HepG2 (cell line): ENCODE measurements around the gene AKR1C2. TPM values are rescaled to one million over a fixed set of nuclear protein-coding genes. Genes with fewer than 3 reads are reported as not detected.

Experiments
- ARNT2 ChIP-seq: sonication (generic); formaldehyde crosslinking; IDR thresholded peaks from 2 replicates; pipeline ENCODE4 v1.8.0; 2022; ENCODE audit warnings: mild to moderate bottlenecking, low read depth, missing genetic modification reagents, moderate library complexity
- ATF4 ChIP-seq, 2 experiments: fragments of 450-650 bp in 1 of 2; sonication (generic) in 1 of 2; formaldehyde crosslinking; IDR thresholded peaks; 2 replicates each; pipeline versions ENCODE4 v1.5.0 to v1.8.0; 2020 to 2022; ENCODE audit warnings: mild to moderate bottlenecking in 1 of 2, missing genetic modification reagents in 1 of 2
- ATF6 ChIP-seq: sonication (generic); formaldehyde crosslinking; conservative IDR thresholded peaks from 2 replicates; pipeline ENCODE4 v1.4.0; 2020; ENCODE audit warnings: missing genetic modification reagents
- HHEX ChIP-seq: IDR thresholded peaks from 2 replicates; pipeline ENCODE4 v1.6.1; 2016; ENCODE audit warnings: control low read depth
- HNRNPUL1 ChIP-seq: fragments of 200-400 bp; formaldehyde crosslinking; IDR thresholded peaks from 2 replicates; pipeline ENCODE4 v1.6.1; 2017; ENCODE audit warnings: low read depth, mild to moderate bottlenecking, low read length, moderate library complexity
- KDM5A ChIP-seq: fragments of 200-600 bp; sonication (generic); IDR thresholded peaks from 2 replicates; pipeline ENCODE4 v1.7.0; 2018; ENCODE audit warnings: antibody characterized with exemption, mild to moderate bottlenecking, low read length, borderline replicate concordance
- MIER2 ChIP-seq: IDR thresholded peaks from 2 replicates; pipeline ENCODE4 v1.6.1; 2016; ENCODE audit warnings: missing biosample characterization, missing genetic modification reagents
- NFKBIZ ChIP-seq: IDR thresholded peaks from 2 replicates; pipeline ENCODE4 v1.6.1; 2018; ENCODE audit warnings: missing genetic modification reagents, missing compliant biosample characterization
- SMARCC2 ChIP-seq: fragments of 450-650 bp; IDR thresholded peaks from 2 replicates; pipeline ENCODE4 v1.6.1; 2017; ENCODE audit warnings: antibody characterized with exemption, mild to moderate bottlenecking
- SRSF9 ChIP-seq: fragments of 200-400 bp; formaldehyde crosslinking; IDR thresholded peaks from 2 replicates; pipeline ENCODE4 v1.6.1; 2018; ENCODE audit warnings: borderline replicate concordance, mild to moderate bottlenecking, low read depth, low read length; ENCODE audit not compliant: insufficient read depth, poor library complexity, severe bottlenecking
- SRY ChIP-seq: sonication (generic); formaldehyde crosslinking; IDR thresholded peaks from 2 replicates; pipeline ENCODE4 v1.8.0; 2022; ENCODE audit warnings: mild to moderate bottlenecking, missing genetic modification reagents
- THAP8 ChIP-seq: sonication (generic); formaldehyde crosslinking; IDR thresholded peaks from 2 replicates; pipeline ENCODE4 v1.5.1; 2020; ENCODE audit warnings: missing genetic modification reagents, mild to moderate bottlenecking, borderline replicate concordance
- THRA ChIP-seq: sonication (generic); formaldehyde crosslinking; IDR thresholded peaks from 2 replicates; pipeline ENCODE4 v1.4.0; 2020; ENCODE audit warnings: missing genetic modification reagents, borderline replicate concordance
- TRAFD1 ChIP-seq: sonication (generic); formaldehyde crosslinking; IDR thresholded peaks from 2 replicates; pipeline ENCODE4 v1.5.1; 2020; ENCODE audit warnings: missing genetic modification reagents, mild to moderate bottlenecking, borderline replicate concordance
- ZC3H4 ChIP-seq: sonication (generic); formaldehyde crosslinking; IDR thresholded peaks from 2 replicates; pipeline ENCODE4 v1.4.0; 2020; ENCODE audit warnings: missing genetic modification reagents, borderline replicate concordance
- ZNF629 ChIP-seq: sonication (generic); formaldehyde crosslinking; conservative IDR thresholded peaks from 2 replicates; pipeline ENCODE4 v1.5.0; 2020; ENCODE audit warnings: missing genetic modification reagents
- ZNF691 ChIP-seq: sonication (generic); formaldehyde crosslinking; IDR thresholded peaks from 2 replicates; pipeline ENCODE4 v1.4.0; 2020; ENCODE audit warnings: missing genetic modification reagents, low read depth, mild to moderate bottlenecking, borderline replicate concordance
- ZNF704 ChIP-seq: sonication (generic); formaldehyde crosslinking; IDR thresholded peaks from 2 replicates; pipeline ENCODE4 v1.8.1; 2023; ENCODE audit warnings: mild to moderate bottlenecking, inconsistent platforms, moderate library complexity, missing genetic modification reagents, borderline replicate concordance
- polyA plus RNA-seq, 8 experiments: library from polyadenylated mRNA; depleted of rRNA in 3 of 8; stranded (reverse) in 7 of 8; unstranded in 1 of 8; fragments of >200 nt; fragmentation: Illumina TruSeq in 4 of 8; extraction: Trizol in 4 of 8; gene quantifications; 2 replicates each; pipeline versions ENCODE4 v1.2.1 to v1.2.3, GENCODE V29; 2011 to 2016; ENCODE audit warnings: low read depth in 4 of 8, missing spikeins in 1 of 8, mixed read lengths in 1 of 8; ENCODE audit not compliant: insufficient read depth in 1 of 8
- total RNA-seq, 5 experiments: library from RNA; depleted of rRNA; stranded (reverse); fragments of >200 nt; fragmentation: Illumina TruSeq; extraction: Trizol; gene quantifications; 2 replicates each; pipeline ENCODE4 v1.2.3, GENCODE V29; 2016; ENCODE audit warnings: low read depth in 1 of 5

AKR1C2 gene
- total and polyA plus RNA-seq, 2 of the 13 experiments (the other 11 are each of a cell fraction or from before 2014, with no cell fraction given): 140 to 900 TPM

- TF ChIP-seq ATF4 (CRISPR knock-in tag; IDR thresholded peaks at IDR 0.05) (peak in 1 of 2 experiments; percentile 70; a peak in 2 of 4 replicates), MIER2 (CRISPR knock-in tag) (no peak; the same call in 1 of the 2 replicates), ZNF629 (CRISPR knock-in tag) (peak; percentile 25; the same call in 1 of the 2 replicates), TRAFD1 (CRISPR knock-in tag) (no peak), SMARCC2 (0 out of 2 replicates have a peak, but pooled peaks have one; percentile 56), ZC3H4 (CRISPR knock-in tag) (no peak), KDM5A (no peak), HHEX (CRISPR knock-in tag) (no peak), THRA (peak; percentile 88), ARNT2 (CRISPR knock-in tag) (no peak), ZNF704 (CRISPR knock-in tag) (no peak), ZNF691 (CRISPR knock-in tag) (no peak), THAP8 (no peak), SRY (CRISPR knock-in tag) (no peak), SRSF9 (no peak), NFKBIZ (CRISPR knock-in tag) (peak; percentile 45; the same call in 1 of the 2 replicates), ATF6 (CRISPR knock-in tag) (no peak), HNRNPUL1 (no peak)
Observed at GRCh38 chr10:4947635-4948596, 55.7 kb downstream of the AKR1C2 start (continued).
